ENCODE measurements around the gene XPNPEP2.
A peak's percentile ranks its signal among the peaks of the same experiment; 100 is the strongest.

XPNPEP2 gene

GRCh38 chrX:129719931-129720530, 18.7 kb upstream of the XPNPEP2 start:
- no peak for DNase-seq

GRCh38 chrX:129720741-129721140, 18.0 kb upstream of the XPNPEP2 start:
- no peak for DNase-seq

GRCh38 chrX:129721414-129721813, 17.4 kb upstream of the XPNPEP2 start:
- DNase-seq: no peak

GRCh38 chrX:129721870-129722269, 16.9 kb upstream of the XPNPEP2 start:
- peak in 1 of 5 donors; percentile 10 for DNase-seq

GRCh38 chrX:129723511-129723910, 15.3 kb upstream of the XPNPEP2 start:
- no peak for DNase-seq

GRCh38 chrX:129724754-129725153, 14.0 kb upstream of the XPNPEP2 start:
- no peak for DNase-seq

GRCh38 chrX:129726307-129727111, 12.3 kb upstream of the XPNPEP2 start:
- DNase-seq: peak in 2 of 5 donors; percentile 9 to 12

- DNase-seq: no peak
Observed at GRCh38 chrX:129728061-129728460, 10.7 kb upstream of the XPNPEP2 start.

- no peak for DNase-seq
Observed at GRCh38 chrX:129731228-129731627, 7.6 kb upstream of the XPNPEP2 start.

- DNase-seq: no peak
Observed at GRCh38 chrX:129732857-129733256, 5.9 kb upstream of the XPNPEP2 start.

GRCh38 chrX:129733335-129733734, 5.4 kb upstream of the XPNPEP2 start:
- no peak for DNase-seq

GRCh38 chrX:129736491-129736890, 2.3 kb upstream of the XPNPEP2 start:
- peak in 1 of 5 donors; percentile 20 for DNase-seq

- DNase-seq: peak in 1 of 5 donors; percentile 14
Observed at GRCh38 chrX:129737916-129738315, 863 bp upstream of the XPNPEP2 start.

- no peak for DNase-seq
Observed at GRCh38 chrX:129739578-129739977, 799 bp downstream of the XPNPEP2 start.

GRCh38 chrX:129741880-129742758, 3.3 kb downstream of the XPNPEP2 start:
- DNase-seq: no peak

- peak in 1 of 5 donors; percentile 16 for DNase-seq
Observed at GRCh38 chrX:129742759-129743152, 4.0 kb downstream of the XPNPEP2 start.

- DNase-seq: peak in 1 of 5 donors; percentile 21
Observed at GRCh38 chrX:129743821-129744220, 5.0 kb downstream of the XPNPEP2 start.

GRCh38 chrX:129744861-129745321, 6.1 kb downstream of the XPNPEP2 start:
- DNase-seq: peak in 1 of 5 donors; percentile 77

- DNase-seq: no peak
Observed at GRCh38 chrX:129746557-129747470, 8.0 kb downstream of the XPNPEP2 start.

GRCh38 chrX:129747533-129747932, 8.8 kb downstream of the XPNPEP2 start:
- no peak for DNase-seq

- no peak for DNase-seq
Observed at GRCh38 chrX:129748305-129748704, 9.5 kb downstream of the XPNPEP2 start.

- DNase-seq: no peak
Observed at GRCh38 chrX:129749069-129749468, 10.3 kb downstream of the XPNPEP2 start.

Measured in T-helper 1 cell (primary cell).